Endothelial cell of umbilical vein (primary cell): ENCODE results near the gene SPATA6L. TPM values are rescaled to one million over a fixed set of nuclear protein-coding genes. Genes with fewer than 3 reads are reported as not detected.

ENCODE experiments used
- BruUV-seq: library from RNA; stranded (reverse); fragments of 400-500 nt; replicated peaks from 2 replicates; lab custom pipeline; 2021; lab: Mats Ljungman, UMichigan
- CTCF ChIA-PET: fragments of 300-600, 350-600 bp; sonication (Branson Sonifier 250); formaldehyde crosslinking; loops from one replicate; lab custom pipeline; 2021; ENCODE audit warnings: antibody characterized with exemption, inconsistent platforms; lab: Charles Lee
- POLR2A ChIA-PET: fragments of 300-600, 350-600 bp; sonication (Branson Sonifier 250); formaldehyde crosslinking; loops from one replicate; lab custom pipeline; 2021; ENCODE audit warnings: antibody characterized with exemption, inconsistent platforms; lab: Charles Lee
- DNase-seq: peaks from one replicate; pipeline ENCODE4 v3.0.0-alpha.2; 2011; ENCODE audit warnings: low read depth, low spot score
- FAIRE-seq: peaks from 2 replicates; lab custom pipeline; 2011; peaks lifted over from hg19 to GRCh38; lab: Jason Lieb, UNC
- H2AFZ ChIP-seq: 2 replicates; pipeline ENCODE4 v1.6.0; 2012; ENCODE audit warnings: low read depth, low read length, control low read depth, inconsistent platforms
- H3K27ac ChIP-seq: 2 replicates; pipeline ENCODE4 v1.5.1; 2011; ENCODE audit warnings: low read depth, mild to moderate bottlenecking, control low read depth, low read length, moderate library complexity; ENCODE audit not compliant: insufficient read depth
- H3K27me3 ChIP-seq, 2 experiments: 2 replicates each; pipeline versions ENCODE4 v1.6.0 to v1.6.1; 2011; ENCODE audit warnings: low read length in 2 of 2, mixed read lengths in 1 of 2; ENCODE audit not compliant: control insufficient read depth in 2 of 2, insufficient read depth in 2 of 2
- H3K36me3 ChIP-seq, 2 experiments: 2 replicates in 1 of 2; 3 replicates in 1 of 2; pipeline ENCODE4 v1.5.1; 2011; ENCODE audit warnings: low read length in 2 of 2, mild to moderate bottlenecking in 1 of 2, moderate library complexity in 1 of 2; ENCODE audit not compliant: control insufficient read depth in 2 of 2, insufficient read depth in 2 of 2; ENCODE audit errors: extremely low read depth in 1 of 2
- H3K4me1 ChIP-seq: 3 replicates; pipeline ENCODE4 v1.5.1; 2011; ENCODE audit warnings: mild to moderate bottlenecking, low read length; ENCODE audit not compliant: control insufficient read depth, insufficient read depth; ENCODE audit errors: extremely low read depth
- H3K4me2 ChIP-seq: 2 replicates; pipeline ENCODE4 v1.6.1; 2011; ENCODE audit warnings: low read length, control low read depth, mixed read lengths; ENCODE audit not compliant: insufficient read depth
- H3K4me3 ChIP-seq, 3 experiments: fragments of 200-600 bp in 1 of 3; sonication (generic), shearing (Covaris generic) in 1 of 3; replicated peaks in 1 of 3; 2 replicates each; pipeline ENCODE4 v1.5.1; 2011 to 2016; ENCODE audit warnings: control low read depth in 3 of 3, low read length in 3 of 3, mild to moderate bottlenecking in 2 of 3, inconsistent platforms in 1 of 3, low read depth in 1 of 3, moderate library complexity in 1 of 3; ENCODE audit not compliant: insufficient read depth in 1 of 3
- H3K79me2 ChIP-seq: 2 replicates; pipeline ENCODE4 v1.6.0; 2012; ENCODE audit warnings: low read length, inconsistent platforms; ENCODE audit not compliant: control insufficient read depth, insufficient read depth
- H3K9ac ChIP-seq: replicated peaks from 2 replicates; pipeline ENCODE3; 2011; ENCODE audit warnings: low read length, control low read depth; ENCODE audit not compliant: insufficient read depth; ENCODE audit errors: extremely low read depth
- H3K9me1 ChIP-seq: replicated peaks from 3 replicates; pipeline ENCODE4 v1.6.0; 2011; ENCODE audit warnings: mild to moderate bottlenecking, low read length; ENCODE audit not compliant: control insufficient read depth, insufficient read depth; ENCODE audit errors: extremely low read depth
- H3K9me3 ChIP-seq: replicated peaks from 2 replicates; pipeline ENCODE4 v1.5.1; 2012; ENCODE audit warnings: low read length, inconsistent platforms; ENCODE audit not compliant: control insufficient read depth, insufficient read depth
- H4K20me1 ChIP-seq: replicated peaks from 2 replicates; pipeline ENCODE3; 2011; ENCODE audit warnings: mild to moderate bottlenecking, low read length; ENCODE audit not compliant: control insufficient read depth, insufficient read depth; ENCODE audit errors: extremely low read depth
- EZH2 ChIP-seq: IDR thresholded peaks from 2 replicates; pipeline ENCODE4 v1.6.1; 2012; ENCODE audit warnings: borderline replicate concordance, low read depth, mild to moderate bottlenecking, moderate library complexity, low read length, inconsistent platforms; ENCODE audit not compliant: severe bottlenecking
- FOS ChIP-seq: IDR thresholded peaks from 2 replicates; pipeline ENCODE4 v1.6.1; 2011; ENCODE audit warnings: mild to moderate bottlenecking, low read length, moderate library complexity, borderline replicate concordance; ENCODE audit not compliant: insufficient read depth
- GATA2 ChIP-seq: IDR thresholded peaks from 2 replicates; pipeline ENCODE4 v1.7.0; 2011; ENCODE audit warnings: low read depth, mild to moderate bottlenecking, moderate library complexity, mixed read lengths, low read length; ENCODE audit not compliant: insufficient read length, insufficient read depth
- JUN ChIP-seq: IDR thresholded peaks from 2 replicates; pipeline ENCODE4 v1.6.1; 2011; ENCODE audit warnings: borderline replicate concordance, low read depth; ENCODE audit not compliant: insufficient read length, insufficient read depth
- MYC ChIP-seq: IDR thresholded peaks from one replicate; pipeline ENCODE4 v1.6.1; 2011; ENCODE audit warnings: mild to moderate bottlenecking, low read depth, low read length
- POLR2A ChIP-seq: IDR thresholded peaks from 2 replicates; pipeline ENCODE4 v1.6.1; 2012; ENCODE audit warnings: low read depth, mild to moderate bottlenecking, control low read depth, low read length
- POLR2AphosphoS5 ChIP-seq: IDR thresholded peaks from 2 replicates; pipeline ENCODE4 v1.6.1; 2012; ENCODE audit warnings: low read depth, mild to moderate bottlenecking, control low read depth, low read length, moderate library complexity; ENCODE audit not compliant: insufficient read depth
- dilution Hi-C: fragments of 300-500 bp; cut with MboI; formaldehyde crosslinking; loops from one replicate; pipeline ENCODE4 v1.15.0; 2019; ENCODE audit warnings: low sequenced_read_pairs; ENCODE audit not compliant: extremely low pct_ligation_motif_present
- intact Hi-C: fragments of 100-400 bp; cut with micrococcal nuclease; formaldehyde crosslinking; loops from one replicate; pipeline ENCODE4 v1.10.0; 2022
- polyA plus RNA-seq, 4 experiments: library from polyadenylated mRNA; depleted of rRNA in 3 of 4; stranded (reverse) in 3 of 4; unstranded in 1 of 4; fragments of >200 nt; gene quantifications; 2 replicates each; pipeline versions ENCODE4 v1.2.1 to v1.2.3, GENCODE V29; 2011 to 2012; ENCODE audit warnings: missing spikeins in 1 of 4
- total RNA-seq: library from RNA; stranded (reverse); gene quantifications from 2 replicates; pipeline ENCODE4 v1.2.3, GENCODE V29; 2021
- TF ChIP-seq, protein P1 (sequence below): IDR thresholded peaks from 2 replicates; pipeline ENCODE4 v1.6.1; 2011; ENCODE audit not compliant: insufficient read depth, insufficient read length
- TF ChIP-seq, protein P2 (sequence below), 2 donors: IDR thresholded peaks; 1 replicate in 1 of 2; 2 replicates in 1 of 2; pipeline ENCODE4 v1.5.1; 2011; ENCODE audit warnings: low read length in 2 of 2, mild to moderate bottlenecking in 2 of 2, moderate library complexity in 2 of 2, control low read depth in 1 of 2, inconsistent platforms in 1 of 2, low read depth in 1 of 2; ENCODE audit not compliant: insufficient read depth in 1 of 2; ENCODE audit errors: extremely low read depth in 1 of 2

SPATA6L gene
- total and polyA plus RNA-seq, 2 donors (not counting 3 experiments of a cell fraction or from before 2014, with no cell fraction given): 0.40 to 1.5 TPM

DNA sequence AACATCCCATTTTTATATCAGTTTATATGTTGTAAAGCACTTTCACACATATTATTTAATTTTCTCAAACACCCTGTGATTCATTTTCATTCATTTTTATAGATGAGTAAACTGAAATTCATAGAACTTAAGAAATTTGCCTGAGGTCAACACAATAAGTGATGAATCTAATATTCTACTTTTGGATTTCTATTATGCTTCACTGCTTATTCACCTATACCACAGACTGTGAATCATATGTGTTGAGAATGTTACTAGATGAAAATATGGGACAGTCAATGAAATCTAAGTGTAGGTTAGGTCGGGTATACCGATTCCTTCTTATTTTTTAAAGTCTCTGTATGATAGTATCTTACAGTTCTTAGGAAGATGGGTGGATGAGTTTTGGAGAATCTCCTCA is 37.8 kb upstream of the SPATA6L start:
- no peak overlapping the region for H3K4me3 ChIP-seq
- H3K27me3 ChIP-seq: no peaks in the 10 kb centered on the region
- H3K4me1 ChIP-seq: no peaks in the 10 kb centered on the region
- H3K79me2 ChIP-seq: no peaks in the 10 kb centered on the region
- FAIRE-seq (no peak), DNase-seq (no peak)
- H4K20me1 ChIP-seq: no peaks in the 10 kb centered on the region
- no peaks in the 10 kb centered on the region for H3K9me1 ChIP-seq
- H3K36me3 ChIP-seq: peaks cover 0 to 5% of the 10 kb centered on the region in 2 experiments
- TF ChIP-seq EZH2: no peak
- no peak for TF ChIP-seq POLR2A
- TF ChIP-seq MYC: no peak
- TF ChIP-seq, protein P1, sequence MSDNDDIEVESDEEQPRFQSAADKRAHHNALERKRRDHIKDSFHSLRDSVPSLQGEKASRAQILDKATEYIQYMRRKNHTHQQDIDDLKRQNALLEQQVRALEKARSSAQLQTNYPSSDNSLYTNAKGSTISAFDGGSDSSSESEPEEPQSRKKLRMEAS: no peak
- TF ChIP-seq GATA2: no peak
- TF ChIP-seq, protein P2, sequence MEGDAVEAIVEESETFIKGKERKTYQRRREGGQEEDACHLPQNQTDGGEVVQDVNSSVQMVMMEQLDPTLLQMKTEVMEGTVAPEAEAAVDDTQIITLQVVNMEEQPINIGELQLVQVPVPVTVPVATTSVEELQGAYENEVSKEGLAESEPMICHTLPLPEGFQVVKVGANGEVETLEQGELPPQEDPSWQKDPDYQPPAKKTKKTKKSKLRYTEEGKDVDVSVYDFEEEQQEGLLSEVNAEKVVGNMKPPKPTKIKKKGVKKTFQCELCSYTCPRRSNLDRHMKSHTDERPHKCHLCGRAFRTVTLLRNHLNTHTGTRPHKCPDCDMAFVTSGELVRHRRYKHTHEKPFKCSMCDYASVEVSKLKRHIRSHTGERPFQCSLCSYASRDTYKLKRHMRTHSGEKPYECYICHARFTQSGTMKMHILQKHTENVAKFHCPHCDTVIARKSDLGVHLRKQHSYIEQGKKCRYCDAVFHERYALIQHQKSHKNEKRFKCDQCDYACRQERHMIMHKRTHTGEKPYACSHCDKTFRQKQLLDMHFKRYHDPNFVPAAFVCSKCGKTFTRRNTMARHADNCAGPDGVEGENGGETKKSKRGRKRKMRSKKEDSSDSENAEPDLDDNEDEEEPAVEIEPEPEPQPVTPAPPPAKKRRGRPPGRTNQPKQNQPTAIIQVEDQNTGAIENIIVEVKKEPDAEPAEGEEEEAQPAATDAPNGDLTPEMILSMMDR (IDR thresholded peaks at IDR 0.05; ENCODE audit: extremely low read depth in 1 of 2, insufficient read depth in 1 of 2, low read depth in 1 of 2, low read length in 2 of 2): no peak
- no peak for TF ChIP-seq FOS
- TF ChIP-seq JUN: no peak
- TF ChIP-seq POLR2AphosphoS5: no peak
- no peak overlapping the region for H3K27ac ChIP-seq
- BruUV-seq: no TSS peak
- CTCF ChIA-PET: interaction anchor here (1.0 kb wide), 1 partner anchor 16 kb away, joined by 3 read pairs; no protein-coding TSS in a partner anchor
- H3K4me2 ChIP-seq: no peak overlapping the region
- no peak overlapping the region for H2AFZ ChIP-seq
- no peak overlapping the region for H3K9ac ChIP-seq
- H3K9me3 ChIP-seq: no peaks in the 10 kb centered on the region
- POLR2A ChIA-PET: no interaction called here
- dilution Hi-C loops: no loop called here
- intact Hi-C loops: no loop called here
